ENCODE data around the gene S100P.
"Not testable (repeated sequence)": the region's sequence is repeated elsewhere in the genome, so short reads cannot be mapped to it uniquely, and the experiment has no call there.

Gene S100P

GRCh38 chr4:6663596-6664393 lies 29.9 kb upstream of the S100P start:
- Mint-ChIP-seq H3K4me3 (no peak overlapping the region), H3K27me3 (peaks cover 40% of the 10 kb centered on the region), H3K9me3 (no peaks in the 10 kb centered on the region), H3K4me1 (peaks cover 12% of the 10 kb centered on the region), H3K27ac (peak overlapping the region in 1 of 2 donors; percentile 81)
- DNase-seq: no peak
- ATAC-seq: peak; percentile 31

- peaks cover 31% of the 10 kb centered on the region for H3K27me3 Mint-ChIP-seq
These were observed 28.4 kb upstream of the S100P start for GRCh38 chr4:6665320-6665654.

GRCh38 chr4:6668391-6668790 lies 25.3 kb upstream of the S100P start:
- H3K27me3 Mint-ChIP-seq: peaks cover 2% of the 10 kb centered on the region
- peaks cover 12% of the 10 kb centered on the region for H3K4me1 Mint-ChIP-seq
- DNase-seq (no peak), ATAC-seq (no peak)
- H3K27ac Mint-ChIP-seq: no peak overlapping the region
- H3K4me3 Mint-ChIP-seq: no peak overlapping the region
- no peaks in the 10 kb centered on the region for H3K9me3 Mint-ChIP-seq

More at GRCh38 chr4:6665320-6665654, 28.4 kb upstream of the S100P start:
- no peaks in the 10 kb centered on the region for H3K4me1 Mint-ChIP-seq
- H3K27ac Mint-ChIP-seq: no peak overlapping the region
- no peak for ATAC-seq
- no peak for DNase-seq
- H3K9me3 Mint-ChIP-seq: no peaks in the 10 kb centered on the region
- H3K4me3 Mint-ChIP-seq: no peak overlapping the region

- H3K4me3 Mint-ChIP-seq: no peak overlapping the region
- H3K4me1 Mint-ChIP-seq: peaks cover 39% of the 10 kb centered on the region
- H3K27me3 Mint-ChIP-seq: no peaks in the 10 kb centered on the region
- H3K27ac Mint-ChIP-seq: no peak overlapping the region
- DNase-seq (no peak), ATAC-seq (no peak)
- no peaks in the 10 kb centered on the region for H3K9me3 Mint-ChIP-seq
These were observed 22.0 kb upstream of the S100P start for GRCh38 chr4:6671648-6672047.

- Mint-ChIP-seq H3K9me3 (no peaks in the 10 kb centered on the region), H3K4me1 (peaks cover 44% of the 10 kb centered on the region), H3K27me3 (no peaks in the 10 kb centered on the region), H3K4me3 (no peak overlapping the region), H3K27ac (no peak overlapping the region)
- DNase-seq (no peak), ATAC-seq (no peak)
These were observed 21.5 kb upstream of the S100P start for GRCh38 chr4:6672131-6672530.

GRCh38 chr4:6672541-6673190 lies 21.0 kb upstream of the S100P start:
- H3K27me3 Mint-ChIP-seq, DNase-seq, H3K9me3 Mint-ChIP-seq, H3K27ac Mint-ChIP-seq, ATAC-seq: not testable (repeated sequence)
- peaks cover 49% of the 10 kb centered on the region for H3K4me1 Mint-ChIP-seq
- H3K4me3 Mint-ChIP-seq: peak overlapping the region; percentile 76 to 85

GRCh38 chr4:6673191-6673659 lies 20.5 kb upstream of the S100P start:
- H3K27me3 Mint-ChIP-seq, H3K9me3 Mint-ChIP-seq: not testable (repeated sequence)
- peak; percentile 77 to 82 for DNase-seq
- peak; percentile 49 for ATAC-seq
- Mint-ChIP-seq H3K4me1 (peaks cover 52% of the 10 kb centered on the region), H3K27ac (peak overlapping the region; percentile 97 to 99), H3K4me3 (peak overlapping the region; percentile 76 to 85)

GRCh38 chr4:6673660-6674499 lies 19.8 kb upstream of the S100P start:
- peak; percentile 84 for ATAC-seq
- H3K4me3 Mint-ChIP-seq: peak overlapping the region; percentile 76 to 85

GRCh38 chr4:6674500-6675149 lies 19.1 kb upstream of the S100P start:
- no peaks in the 10 kb centered on the region for H3K9me3 Mint-ChIP-seq
- peak; percentile 58 for ATAC-seq
- H3K4me1 Mint-ChIP-seq: peaks cover 64% of the 10 kb centered on the region
- peak overlapping the region; percentile 76 to 85 for H3K4me3 Mint-ChIP-seq
- peak; percentile 59 to 76 for DNase-seq
- H3K27me3 Mint-ChIP-seq: no peaks in the 10 kb centered on the region
- H3K27ac Mint-ChIP-seq: peak overlapping the region; percentile 86 to 97

More at GRCh38 chr4:6673660-6674499, 19.8 kb upstream of the S100P start:
- peak overlapping the region; percentile 97 to 99 for H3K27ac Mint-ChIP-seq
- DNase-seq: peak; percentile 94 to 97
- peaks cover 57% of the 10 kb centered on the region for H3K4me1 Mint-ChIP-seq
- H3K27me3 Mint-ChIP-seq: no peaks in the 10 kb centered on the region
- no peaks in the 10 kb centered on the region for H3K9me3 Mint-ChIP-seq

GRCh38 chr4:6676722-6677558 lies 16.7 kb upstream of the S100P start:
- Mint-ChIP-seq H3K4me3 (peak overlapping the region; percentile 76 to 85), H3K4me1 (peaks cover 75% of the 10 kb centered on the region), H3K27me3 (no peaks in the 10 kb centered on the region), H3K27ac (peak overlapping the region; percentile 85 to 91), H3K9me3 (no peaks in the 10 kb centered on the region)
- no peak for ATAC-seq
- no peak for DNase-seq

GRCh38 chr4:6680372-6681034 lies 13.2 kb upstream of the S100P start:
- no peaks in the 10 kb centered on the region for H3K9me3 Mint-ChIP-seq
- H3K27ac Mint-ChIP-seq: peak overlapping the region in 1 of 2 donors; percentile 38

GRCh38 chr4:6681191-6681590 lies 12.5 kb upstream of the S100P start:
- H3K9me3 Mint-ChIP-seq: no peaks in the 10 kb centered on the region
- no peak overlapping the region for H3K27ac Mint-ChIP-seq
- DNase-seq (no peak), ATAC-seq (peak; percentile 14)
- H3K27me3 Mint-ChIP-seq: no peaks in the 10 kb centered on the region
- peaks cover 59% of the 10 kb centered on the region for H3K4me1 Mint-ChIP-seq
- H3K4me3 Mint-ChIP-seq: no peak overlapping the region

More at GRCh38 chr4:6680372-6681034, 13.2 kb upstream of the S100P start:
- ATAC-seq (peak; percentile 33), DNase-seq (no peak)
- H3K27me3 Mint-ChIP-seq: no peaks in the 10 kb centered on the region
- peaks cover 59% of the 10 kb centered on the region for H3K4me1 Mint-ChIP-seq
- H3K4me3 Mint-ChIP-seq: no peak overlapping the region

- ATAC-seq: no peak
- H3K4me1 Mint-ChIP-seq: peaks cover 60% of the 10 kb centered on the region
- H3K9me3 Mint-ChIP-seq: no peaks in the 10 kb centered on the region
- H3K27ac Mint-ChIP-seq: peak overlapping the region in 1 of 2 donors; percentile 44
- no peaks in the 10 kb centered on the region for H3K27me3 Mint-ChIP-seq
- no peak overlapping the region for H3K4me3 Mint-ChIP-seq
- DNase-seq: no peak
These were observed 10.7 kb upstream of the S100P start for GRCh38 chr4:6682862-6683590.
